Body of pancreas (tissue), 4 donors: ENCODE results near the gene PIP4K2C.
"Not testable (repeated sequence)": the region's sequence is repeated elsewhere in the genome, so short reads cannot be mapped to it uniquely, and the experiment has no call there.

Source experiments
- POLR2A ChIP-seq, 3 donors: fragments of 450-650 bp; IDR thresholded peaks; one replicate each; pipeline ENCODE4 v1.6.1; 2016; ENCODE audit warnings: antibody characterized with exemption in 3 of 3, mild to moderate bottlenecking in 2 of 3
- TF ChIP-seq, protein P1 (sequence below), 7 experiments: fragments of 450-650 bp in 4 of 7; fragments of 200-600 bp in 3 of 7; sonication (generic) in 3 of 7; IDR thresholded peaks; one replicate each; pipeline ENCODE4 v1.5.1; 2016 to 2019; ENCODE audit warnings: antibody characterized with exemption in 7 of 7

DNA sequence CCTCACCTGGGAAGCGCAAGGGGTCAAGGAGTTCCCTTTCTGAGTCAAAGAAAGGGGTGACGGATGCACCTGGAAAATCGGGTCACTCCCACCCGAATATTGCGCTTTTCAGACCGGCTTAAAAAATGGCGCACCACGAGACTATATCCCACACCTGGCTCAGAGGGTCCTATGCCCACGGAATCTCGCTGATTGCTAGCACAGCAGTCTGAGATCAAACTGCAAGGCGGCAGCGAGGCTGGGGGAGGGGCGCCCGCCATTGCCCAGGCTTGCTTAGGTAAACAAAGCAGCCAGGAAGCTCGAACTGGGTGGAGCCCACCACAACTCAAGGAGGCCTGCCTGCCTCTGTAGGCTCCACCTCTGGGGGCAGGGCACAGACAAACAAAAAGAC is 55.7 kb downstream of the PIP4K2C start:
- TF ChIP-seq, protein P1, sequence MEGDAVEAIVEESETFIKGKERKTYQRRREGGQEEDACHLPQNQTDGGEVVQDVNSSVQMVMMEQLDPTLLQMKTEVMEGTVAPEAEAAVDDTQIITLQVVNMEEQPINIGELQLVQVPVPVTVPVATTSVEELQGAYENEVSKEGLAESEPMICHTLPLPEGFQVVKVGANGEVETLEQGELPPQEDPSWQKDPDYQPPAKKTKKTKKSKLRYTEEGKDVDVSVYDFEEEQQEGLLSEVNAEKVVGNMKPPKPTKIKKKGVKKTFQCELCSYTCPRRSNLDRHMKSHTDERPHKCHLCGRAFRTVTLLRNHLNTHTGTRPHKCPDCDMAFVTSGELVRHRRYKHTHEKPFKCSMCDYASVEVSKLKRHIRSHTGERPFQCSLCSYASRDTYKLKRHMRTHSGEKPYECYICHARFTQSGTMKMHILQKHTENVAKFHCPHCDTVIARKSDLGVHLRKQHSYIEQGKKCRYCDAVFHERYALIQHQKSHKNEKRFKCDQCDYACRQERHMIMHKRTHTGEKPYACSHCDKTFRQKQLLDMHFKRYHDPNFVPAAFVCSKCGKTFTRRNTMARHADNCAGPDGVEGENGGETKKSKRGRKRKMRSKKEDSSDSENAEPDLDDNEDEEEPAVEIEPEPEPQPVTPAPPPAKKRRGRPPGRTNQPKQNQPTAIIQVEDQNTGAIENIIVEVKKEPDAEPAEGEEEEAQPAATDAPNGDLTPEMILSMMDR (IDR thresholded peaks at IDR 0.05), result not testable (repeated sequence)
- TF ChIP-seq POLR2A (IDR thresholded peaks at IDR 0.05), result not testable (repeated sequence)
